ENCODE measurements around the gene RIPOR3.
"Not testable (repeated sequence)": the region's sequence is repeated elsewhere in the genome, so short reads cannot be mapped to it uniquely, and the experiment has no call there.

- TF ChIP-seq POLR2AphosphoS5, CTCF (IDR thresholded peaks at IDR 0.05): not testable (repeated sequence)
Observed at GRCh38 chr20:50639971-50640711, 51.2 kb downstream of the RIPOR3 start.
